ENCODE results near the gene ASAP2. TPM values are rescaled to one million over a fixed set of nuclear protein-coding genes. Genes with fewer than 3 reads are reported as not detected.
A peak's percentile ranks its signal among the peaks of the same experiment; 100 is the strongest.

ASAP2 gene
- polyA plus RNA-seq, 1 donor from 2014 or later, result 41.0 TPM

DNA sequence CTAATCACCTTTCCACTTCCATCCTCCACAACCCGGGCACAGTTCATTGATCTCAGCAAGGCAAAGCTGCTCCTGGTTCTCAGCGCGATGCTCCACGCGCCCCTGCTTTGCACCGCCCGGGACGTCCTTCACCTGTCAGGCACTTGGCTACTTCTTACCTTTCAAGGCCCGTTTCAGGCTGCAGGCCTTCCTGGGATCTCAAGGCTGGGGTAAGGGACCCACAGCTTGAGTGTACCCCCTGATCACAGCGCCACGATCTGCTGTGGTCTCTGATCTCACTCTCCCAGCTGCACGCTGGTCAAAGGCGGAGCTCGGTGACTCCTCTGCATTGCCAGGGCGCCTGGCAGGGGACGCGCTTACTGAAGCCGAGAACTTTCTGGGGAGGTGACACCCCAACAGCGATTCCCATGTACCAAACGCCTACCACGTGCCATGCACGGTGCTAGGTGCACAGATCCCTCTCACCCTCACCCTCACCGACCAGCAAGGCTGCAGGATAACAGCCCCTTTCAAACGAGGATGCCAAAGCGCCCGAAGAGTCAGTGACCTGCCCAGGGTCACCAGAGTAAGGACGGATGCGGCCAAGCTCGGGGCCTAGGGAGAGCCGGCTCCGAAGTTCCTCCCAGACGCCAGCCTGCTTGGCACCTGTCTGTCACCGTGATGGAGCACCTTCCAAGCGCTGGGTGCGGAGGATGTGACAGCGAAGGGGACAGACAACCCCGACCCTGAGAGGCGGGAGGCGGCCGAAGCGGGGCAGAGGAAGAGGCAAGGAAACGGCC is 215.9 kb downstream of the ASAP2 start:
- Histone ChIP-seq H3K36me3 (ENCODE audit: insufficient read depth, low read length) (no peaks in the 10 kb centered on the region), H3K9ac (ENCODE audit: low read length) (peak overlapping the region; percentile 83), H3K27ac (ENCODE audit: low read length) (peak overlapping the region; percentile 80), H4K20me1 (ENCODE audit: insufficient read depth) (no peaks in the 10 kb centered on the region), H2AFZ (ENCODE audit: low read depth, low read length) (peak overlapping the region; percentile 67), H3K4me2 (ENCODE audit: low read length) (peak overlapping the region; percentile 70), H3K9me2 (ENCODE audit: insufficient read depth, low read length) (no peaks in the 10 kb centered on the region), H3K4me3 (ENCODE audit: low read length) (peak overlapping the region; percentile 88), H3K9me3 (ENCODE audit: low read length) (no peaks in the 10 kb centered on the region), H3F3A (ENCODE audit: insufficient read depth, low read length, poor library complexity, severe bottlenecking) (no peaks in the 10 kb centered on the region), H3K27me3 (ENCODE audit: insufficient read depth, low read depth, low read length) (no peaks in the 10 kb centered on the region), H3K79me2 (replicated peaks; ENCODE audit: insufficient read depth, low read length) (peaks cover 36% of the 10 kb centered on the region)
- no peak for TF ChIP-seq TAF1 (IDR thresholded peaks at IDR 0.05; ENCODE audit: low read depth)
- no peak for TF ChIP-seq EZH2 (IDR thresholded peaks at IDR 0.05; ENCODE audit: borderline replicate concordance, insufficient read depth, low read length, poor library complexity, severe bottlenecking)
- TF ChIP-seq EP300 (conservative IDR thresholded peaks at IDR 0.05; ENCODE audit: poor library complexity, severe bottlenecking), result peak; percentile 28
- TF ChIP-seq, protein P1, sequence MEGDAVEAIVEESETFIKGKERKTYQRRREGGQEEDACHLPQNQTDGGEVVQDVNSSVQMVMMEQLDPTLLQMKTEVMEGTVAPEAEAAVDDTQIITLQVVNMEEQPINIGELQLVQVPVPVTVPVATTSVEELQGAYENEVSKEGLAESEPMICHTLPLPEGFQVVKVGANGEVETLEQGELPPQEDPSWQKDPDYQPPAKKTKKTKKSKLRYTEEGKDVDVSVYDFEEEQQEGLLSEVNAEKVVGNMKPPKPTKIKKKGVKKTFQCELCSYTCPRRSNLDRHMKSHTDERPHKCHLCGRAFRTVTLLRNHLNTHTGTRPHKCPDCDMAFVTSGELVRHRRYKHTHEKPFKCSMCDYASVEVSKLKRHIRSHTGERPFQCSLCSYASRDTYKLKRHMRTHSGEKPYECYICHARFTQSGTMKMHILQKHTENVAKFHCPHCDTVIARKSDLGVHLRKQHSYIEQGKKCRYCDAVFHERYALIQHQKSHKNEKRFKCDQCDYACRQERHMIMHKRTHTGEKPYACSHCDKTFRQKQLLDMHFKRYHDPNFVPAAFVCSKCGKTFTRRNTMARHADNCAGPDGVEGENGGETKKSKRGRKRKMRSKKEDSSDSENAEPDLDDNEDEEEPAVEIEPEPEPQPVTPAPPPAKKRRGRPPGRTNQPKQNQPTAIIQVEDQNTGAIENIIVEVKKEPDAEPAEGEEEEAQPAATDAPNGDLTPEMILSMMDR (IDR thresholded peaks at IDR 0.05; ENCODE audit: poor library complexity, severe bottlenecking), result peak; percentile 14
- peak; percentile 15 for TF ChIP-seq POLR2AphosphoS5 (IDR thresholded peaks at IDR 0.05)
- TF ChIP-seq MXI1 (conservative IDR thresholded peaks at IDR 0.05; ENCODE audit: poor library complexity, severe bottlenecking), result peak; percentile 57
- TF ChIP-seq, protein P2, sequence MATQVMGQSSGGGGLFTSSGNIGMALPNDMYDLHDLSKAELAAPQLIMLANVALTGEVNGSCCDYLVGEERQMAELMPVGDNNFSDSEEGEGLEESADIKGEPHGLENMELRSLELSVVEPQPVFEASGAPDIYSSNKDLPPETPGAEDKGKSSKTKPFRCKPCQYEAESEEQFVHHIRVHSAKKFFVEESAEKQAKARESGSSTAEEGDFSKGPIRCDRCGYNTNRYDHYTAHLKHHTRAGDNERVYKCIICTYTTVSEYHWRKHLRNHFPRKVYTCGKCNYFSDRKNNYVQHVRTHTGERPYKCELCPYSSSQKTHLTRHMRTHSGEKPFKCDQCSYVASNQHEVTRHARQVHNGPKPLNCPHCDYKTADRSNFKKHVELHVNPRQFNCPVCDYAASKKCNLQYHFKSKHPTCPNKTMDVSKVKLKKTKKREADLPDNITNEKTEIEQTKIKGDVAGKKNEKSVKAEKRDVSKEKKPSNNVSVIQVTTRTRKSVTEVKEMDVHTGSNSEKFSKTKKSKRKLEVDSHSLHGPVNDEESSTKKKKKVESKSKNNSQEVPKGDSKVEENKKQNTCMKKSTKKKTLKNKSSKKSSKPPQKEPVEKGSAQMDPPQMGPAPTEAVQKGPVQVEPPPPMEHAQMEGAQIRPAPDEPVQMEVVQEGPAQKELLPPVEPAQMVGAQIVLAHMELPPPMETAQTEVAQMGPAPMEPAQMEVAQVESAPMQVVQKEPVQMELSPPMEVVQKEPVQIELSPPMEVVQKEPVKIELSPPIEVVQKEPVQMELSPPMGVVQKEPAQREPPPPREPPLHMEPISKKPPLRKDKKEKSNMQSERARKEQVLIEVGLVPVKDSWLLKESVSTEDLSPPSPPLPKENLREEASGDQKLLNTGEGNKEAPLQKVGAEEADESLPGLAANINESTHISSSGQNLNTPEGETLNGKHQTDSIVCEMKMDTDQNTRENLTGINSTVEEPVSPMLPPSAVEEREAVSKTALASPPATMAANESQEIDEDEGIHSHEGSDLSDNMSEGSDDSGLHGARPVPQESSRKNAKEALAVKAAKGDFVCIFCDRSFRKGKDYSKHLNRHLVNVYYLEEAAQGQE (IDR thresholded peaks at IDR 0.05; ENCODE audit: borderline replicate concordance), result no peak
- no peak for TF ChIP-seq SMC3 (conservative IDR thresholded peaks at IDR 0.05; ENCODE audit: poor library complexity)

DNA sequence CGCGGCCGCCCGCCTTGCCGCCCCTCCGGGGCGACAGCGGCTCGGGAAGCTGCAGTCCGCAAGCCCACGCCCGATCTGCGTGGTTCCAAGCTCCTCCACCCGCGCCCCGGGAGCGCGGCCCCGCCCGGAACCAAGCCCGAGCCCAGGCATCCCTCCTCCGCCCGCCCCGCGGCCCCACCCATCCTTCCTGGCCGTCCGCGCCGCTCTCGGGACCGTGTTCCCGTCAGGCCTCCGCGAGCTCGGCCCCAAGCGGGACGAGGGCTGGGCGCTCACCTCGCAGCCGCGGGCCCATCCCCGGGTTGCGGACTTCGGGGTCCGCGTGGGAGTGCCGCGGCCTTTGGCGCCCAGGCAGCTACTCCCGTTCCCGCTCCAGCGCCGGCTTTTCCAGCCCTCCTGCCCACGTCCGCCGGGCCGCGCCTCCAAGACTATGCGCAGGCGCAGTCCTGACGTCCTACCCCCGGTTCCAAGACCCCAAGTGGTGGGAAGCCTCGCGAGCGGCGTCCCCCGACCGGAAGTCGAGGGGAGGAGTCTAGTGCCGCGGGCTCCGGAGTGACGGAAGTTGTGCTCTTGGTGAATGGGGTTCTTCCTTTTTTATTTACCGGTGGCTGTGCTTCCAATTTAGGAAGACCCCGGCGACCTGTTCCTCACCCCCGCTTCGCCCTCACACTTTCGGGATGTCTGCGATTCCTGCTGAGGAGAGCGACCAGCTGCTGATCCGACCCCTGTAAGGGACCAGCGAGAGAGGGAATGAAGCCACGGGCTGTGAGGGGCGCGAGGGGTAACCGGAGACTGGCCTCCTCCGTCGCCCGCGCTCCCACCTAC is 216.7 kb downstream of the ASAP2 start, which contains the start of the genes CPSF3 and ITGB1BP1:
TSS of gene CPSF3 (plus strand) at position 555 of the 822 bp plus-strand sequence. CDS start at position 675, 120 bp downstream.
TSS of gene ITGB1BP1 (minus strand) at position 429 of the 822 bp plus-strand sequence. CDS start 4,831 bp downstream, outside the sequence.
- Histone ChIP-seq H3K4me2 (ENCODE audit: low read length) (peak within 1 kb of the TSS; percentile 91), H3K36me3 (ENCODE audit: insufficient read depth, low read length) (no peaks in the 10 kb centered on the region), H3K27ac (ENCODE audit: low read length) (peak within 1 kb of the TSS; percentile 80), H3K9me3 (ENCODE audit: low read length) (no peaks in the 10 kb centered on the region), H3K27me3 (ENCODE audit: insufficient read depth, low read depth, low read length) (no peaks in the 10 kb centered on the region), H3K9ac (ENCODE audit: low read length) (peak within 1 kb of the TSS; percentile 83), H4K20me1 (ENCODE audit: insufficient read depth) (no peaks in the 10 kb centered on the region), H3K9me2 (ENCODE audit: insufficient read depth, low read length) (no peaks in the 10 kb centered on the region), H3K4me3 (ENCODE audit: low read length) (peak within 1 kb of the TSS; percentile 88), H2AFZ (ENCODE audit: low read depth, low read length) (peak within 1 kb of the TSS; percentile 92), H3F3A (ENCODE audit: insufficient read depth, low read length, poor library complexity, severe bottlenecking) (no peaks in the 10 kb centered on the region), H3K79me2 (replicated peaks; ENCODE audit: insufficient read depth, low read length) (peaks cover 36% of the 10 kb centered on the region)
- TF ChIP-seq, protein P1 (IDR thresholded peaks at IDR 0.05; ENCODE audit: poor library complexity, severe bottlenecking), result peak; percentile 10
- TF ChIP-seq, protein P2 (IDR thresholded peaks at IDR 0.05; ENCODE audit: borderline replicate concordance), result peak; percentile 41
- no peak for TF ChIP-seq SMC3 (conservative IDR thresholded peaks at IDR 0.05; ENCODE audit: poor library complexity)
- TF ChIP-seq EZH2 (IDR thresholded peaks at IDR 0.05; ENCODE audit: borderline replicate concordance, insufficient read depth, low read length, poor library complexity, severe bottlenecking), result no peak
- TF ChIP-seq POLR2AphosphoS5 (IDR thresholded peaks at IDR 0.05), result peak; percentile 83
- peak; percentile 71 for TF ChIP-seq TAF1 (IDR thresholded peaks at IDR 0.05; ENCODE audit: low read depth)
- TF ChIP-seq RAD21 (conservative IDR thresholded peaks at IDR 0.05), result peak; percentile 39
- peak; percentile 75 for TF ChIP-seq MXI1 (conservative IDR thresholded peaks at IDR 0.05; ENCODE audit: poor library complexity, severe bottlenecking)
- no peak for TF ChIP-seq EP300 (conservative IDR thresholded peaks at IDR 0.05; ENCODE audit: poor library complexity, severe bottlenecking)
